Measurements from ENCODE around the gene SLC16A3.

DNA sequence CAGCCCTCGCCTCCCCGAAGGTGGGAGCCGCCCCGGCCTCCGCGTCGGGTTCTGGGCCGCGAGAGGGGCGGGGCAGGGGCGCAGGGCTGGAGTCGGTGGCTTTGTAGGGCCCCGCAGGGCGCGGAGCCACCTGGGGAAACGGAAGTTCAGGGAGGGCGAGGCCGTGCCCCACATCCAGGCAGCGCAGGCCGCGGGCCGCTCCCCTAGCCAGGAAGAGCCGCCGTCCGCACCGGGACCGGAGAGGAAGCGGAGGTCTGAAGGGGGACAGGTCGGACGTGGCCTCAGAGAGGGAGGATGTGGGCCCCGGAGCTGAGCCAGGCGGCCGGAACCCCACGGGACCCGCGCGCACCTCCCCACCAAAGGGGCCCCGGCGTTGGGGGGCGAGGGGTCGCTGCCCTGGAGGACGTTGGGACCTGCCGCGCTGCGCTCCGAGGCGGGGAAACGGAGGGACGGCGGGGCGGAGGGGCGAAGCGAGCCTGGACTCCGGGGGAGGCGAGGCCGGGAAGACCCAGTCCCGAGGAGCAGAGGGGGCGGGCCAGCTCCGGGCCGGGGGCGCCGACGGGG lies 482 bp upstream of the SLC16A3 start:
- TF ChIP-seq, protein P1, sequence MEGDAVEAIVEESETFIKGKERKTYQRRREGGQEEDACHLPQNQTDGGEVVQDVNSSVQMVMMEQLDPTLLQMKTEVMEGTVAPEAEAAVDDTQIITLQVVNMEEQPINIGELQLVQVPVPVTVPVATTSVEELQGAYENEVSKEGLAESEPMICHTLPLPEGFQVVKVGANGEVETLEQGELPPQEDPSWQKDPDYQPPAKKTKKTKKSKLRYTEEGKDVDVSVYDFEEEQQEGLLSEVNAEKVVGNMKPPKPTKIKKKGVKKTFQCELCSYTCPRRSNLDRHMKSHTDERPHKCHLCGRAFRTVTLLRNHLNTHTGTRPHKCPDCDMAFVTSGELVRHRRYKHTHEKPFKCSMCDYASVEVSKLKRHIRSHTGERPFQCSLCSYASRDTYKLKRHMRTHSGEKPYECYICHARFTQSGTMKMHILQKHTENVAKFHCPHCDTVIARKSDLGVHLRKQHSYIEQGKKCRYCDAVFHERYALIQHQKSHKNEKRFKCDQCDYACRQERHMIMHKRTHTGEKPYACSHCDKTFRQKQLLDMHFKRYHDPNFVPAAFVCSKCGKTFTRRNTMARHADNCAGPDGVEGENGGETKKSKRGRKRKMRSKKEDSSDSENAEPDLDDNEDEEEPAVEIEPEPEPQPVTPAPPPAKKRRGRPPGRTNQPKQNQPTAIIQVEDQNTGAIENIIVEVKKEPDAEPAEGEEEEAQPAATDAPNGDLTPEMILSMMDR (IDR thresholded peaks at IDR 0.05) = no peak
- peak in 2 of 3 donors; percentile 9 to 37 for TF ChIP-seq POLR2A (IDR thresholded peaks at IDR 0.05)

Data from body of pancreas (tissue), 4 donors.